ENCODE results near the gene SLC44A3.
A peak's percentile ranks its signal among the peaks of the same experiment; 100 is the strongest.
"Not testable (repeated sequence)": the region's sequence is repeated elsewhere in the genome, so short reads cannot be mapped to it uniquely, and the experiment has no call there.

The SLC44A3 gene

GRCh38 chr1:94832446-94832845 is 12.3 kb downstream of the SLC44A3 start:
- no peak overlapping the region for H2BK5ac ChIP-seq (ENCODE audit: low read depth, low read length, poor library complexity)
- DNase-seq, result no peak
- no peak overlapping the region for H4K91ac ChIP-seq (ENCODE audit: low read depth, low read length)
- no peaks in the 10 kb centered on the region for H3K9me3 ChIP-seq (ENCODE audit: insufficient read depth, low read depth, low read length)
- no peaks in the 10 kb centered on the region for H3K36me3 ChIP-seq (ENCODE audit: control insufficient read depth in 1 of 2, insufficient read depth in 2 of 2, low read length in 2 of 2)
- H3K4me2 ChIP-seq (ENCODE audit: low read length), result no peak overlapping the region
- no peak overlapping the region for H3K4ac ChIP-seq (ENCODE audit: low read depth, low read length)
- H3K9ac ChIP-seq (ENCODE audit: low read length), result no peak overlapping the region
- no peak overlapping the region for H3K18ac ChIP-seq (ENCODE audit: low read length)
- no peak overlapping the region for H4K12ac ChIP-seq (ENCODE audit: low read depth, low read length)
- no peak overlapping the region for H2AK5ac ChIP-seq (ENCODE audit: low read length)
- H3K27ac ChIP-seq (ENCODE audit: low read depth, low read length), result no peak overlapping the region
- no peak overlapping the region for H3K14ac ChIP-seq (ENCODE audit: low read length)
- H2BK12ac ChIP-seq (ENCODE audit: low read length), result no peak overlapping the region
- H3K23ac ChIP-seq (ENCODE audit: low read length), result no peak overlapping the region
- H3K79me1 ChIP-seq (ENCODE audit: low read length), result peaks cover 2% of the 10 kb centered on the region
- H4K8ac ChIP-seq (ENCODE audit: low read depth, low read length), result no peak overlapping the region
- no peak overlapping the region for H2AFZ ChIP-seq (ENCODE audit: insufficient read depth, low read length, poor library complexity)
- no CpG with 5 or more reads among the region's 1 CpG for WGBS (ENCODE audit: extremely low coverage, insufficient coverage, insufficient read length)
- H3K79me2 ChIP-seq (ENCODE audit: control insufficient read depth, insufficient read depth, low read length, poor library complexity), result no peaks in the 10 kb centered on the region
- no peak overlapping the region for H3K4me3 ChIP-seq (ENCODE audit: low read depth, low read length)
- peaks cover 0 to 4% of the 10 kb centered on the region in 2 experiments for H3K4me1 ChIP-seq (ENCODE audit: control insufficient read depth in 1 of 2, insufficient read depth in 2 of 2, low read length in 2 of 2)
- no peak overlapping the region for H2BK120ac ChIP-seq (ENCODE audit: insufficient read depth, low read length, poor library complexity)
- no peaks in the 10 kb centered on the region for H3K27me3 ChIP-seq (ENCODE audit: insufficient read depth, low read length)

GRCh38 chr1:94832931-94833585 is 12.9 kb downstream of the SLC44A3 start:
- Histone ChIP-seq H3K36me3 (ENCODE audit: control insufficient read depth in 1 of 2, insufficient read depth in 2 of 2, low read length in 2 of 2) (no peaks in the 10 kb centered on the region), H4K8ac (ENCODE audit: low read depth, low read length) (no peak overlapping the region), H3K4me2 (ENCODE audit: low read length) (no peak overlapping the region), H2BK5ac (ENCODE audit: low read depth, low read length, poor library complexity) (no peak overlapping the region), H2BK120ac (ENCODE audit: insufficient read depth, low read length, poor library complexity) (no peak overlapping the region), H3K4me3 (ENCODE audit: low read depth, low read length) (no peak overlapping the region), H3K4me1 (ENCODE audit: control insufficient read depth in 1 of 2, insufficient read depth in 2 of 2, low read length in 2 of 2) (peaks cover 0 to 4% of the 10 kb centered on the region in 2 experiments), H2AK5ac (ENCODE audit: low read length) (no peak overlapping the region), H3K27me3 (ENCODE audit: insufficient read depth, low read length) (no peaks in the 10 kb centered on the region), H3K18ac (ENCODE audit: low read length) (no peak overlapping the region), H2AFZ (ENCODE audit: insufficient read depth, low read length, poor library complexity) (peak overlapping the region; percentile 38), H3K14ac (ENCODE audit: low read length) (peak overlapping the region; percentile 51), H3K23ac (ENCODE audit: low read length) (no peak overlapping the region), H3K9ac (ENCODE audit: low read length) (no peak overlapping the region), H4K12ac (ENCODE audit: low read depth, low read length) (peak overlapping the region; percentile 57), H3K79me1 (ENCODE audit: low read length) (peaks cover 2% of the 10 kb centered on the region), H3K27ac (ENCODE audit: low read depth, low read length) (no peak overlapping the region), H3K79me2 (ENCODE audit: control insufficient read depth, insufficient read depth, low read length, poor library complexity) (no peaks in the 10 kb centered on the region), H3K9me3 (ENCODE audit: insufficient read depth, low read depth, low read length) (no peaks in the 10 kb centered on the region), H4K91ac (ENCODE audit: low read depth, low read length) (no peak overlapping the region), H3K4ac (ENCODE audit: low read depth, low read length) (no peak overlapping the region), H2BK12ac (ENCODE audit: low read length) (peak overlapping the region; percentile 17)
- DNase-seq, result no peak
- no CpG with 5 or more reads among the region's 6 CpGs for WGBS (ENCODE audit: extremely low coverage, insufficient coverage, insufficient read length)

- Histone ChIP-seq H3K9ac (ENCODE audit: low read length) (no peak overlapping the region), H2BK5ac (ENCODE audit: low read depth, low read length, poor library complexity) (no peak overlapping the region), H3K9me3 (ENCODE audit: insufficient read depth, low read depth, low read length) (no peaks in the 10 kb centered on the region), H3K36me3 (ENCODE audit: control insufficient read depth in 1 of 2, insufficient read depth in 2 of 2, low read length in 2 of 2) (no peaks in the 10 kb centered on the region), H3K18ac (ENCODE audit: low read length) (no peak overlapping the region), H3K79me1 (ENCODE audit: low read length) (peaks cover 2% of the 10 kb centered on the region), H3K79me2 (ENCODE audit: control insufficient read depth, insufficient read depth, low read length, poor library complexity) (no peaks in the 10 kb centered on the region), H3K23ac (ENCODE audit: low read length) (no peak overlapping the region), H3K4me3 (ENCODE audit: low read depth, low read length) (no peak overlapping the region), H3K4me1 (ENCODE audit: control insufficient read depth in 1 of 2, insufficient read depth in 2 of 2, low read length in 2 of 2) (peaks cover 0 to 4% of the 10 kb centered on the region in 2 experiments), H2AFZ (ENCODE audit: insufficient read depth, low read length, poor library complexity) (no peak overlapping the region), H3K27ac (ENCODE audit: low read depth, low read length) (no peak overlapping the region), H2BK12ac (ENCODE audit: low read length) (no peak overlapping the region), H3K4ac (ENCODE audit: low read depth, low read length) (no peak overlapping the region), H4K8ac (ENCODE audit: low read depth, low read length) (no peak overlapping the region), H3K4me2 (ENCODE audit: low read length) (no peak overlapping the region), H3K27me3 (ENCODE audit: insufficient read depth, low read length) (no peaks in the 10 kb centered on the region), H4K12ac (ENCODE audit: low read depth, low read length) (no peak overlapping the region), H2BK120ac (ENCODE audit: insufficient read depth, low read length, poor library complexity) (no peak overlapping the region), H2AK5ac (ENCODE audit: low read length) (no peak overlapping the region), H4K91ac (ENCODE audit: low read depth, low read length) (no peak overlapping the region), H3K14ac (ENCODE audit: low read length) (no peak overlapping the region)
- WGBS (ENCODE audit: extremely low coverage, insufficient coverage, insufficient read length), result no CpG with 5 or more reads among the region's 2 CpGs
- DNase-seq, result no peak
Observed at GRCh38 chr1:94836891-94837290, 16.7 kb downstream of the SLC44A3 start.

GRCh38 chr1:94840381-94840780 is 20.2 kb downstream of the SLC44A3 start:
- H4K8ac ChIP-seq (ENCODE audit: low read depth, low read length); H3K18ac ChIP-seq (ENCODE audit: low read length); H3K27me3 ChIP-seq (ENCODE audit: insufficient read depth, low read length): not testable (repeated sequence)

More at GRCh38 chr1:94840381-94840780, 20.2 kb downstream of the SLC44A3 start:
- no CpG with 5 or more reads among the region's 9 CpGs for WGBS (ENCODE audit: extremely low coverage, insufficient coverage, insufficient read length)
- not testable (repeated sequence) for H3K4me2 ChIP-seq (ENCODE audit: low read length); H3K27ac ChIP-seq (ENCODE audit: low read depth, low read length); H2BK120ac ChIP-seq (ENCODE audit: insufficient read depth, low read length, poor library complexity); H3K79me1 ChIP-seq (ENCODE audit: low read length); H4K12ac ChIP-seq (ENCODE audit: low read depth, low read length); H3K4me1 ChIP-seq (ENCODE audit: control insufficient read depth in 1 of 2, insufficient read depth in 2 of 2, low read length in 2 of 2); H3K9ac ChIP-seq (ENCODE audit: low read length); DNase-seq; H3K14ac ChIP-seq (ENCODE audit: low read length); H3K4me3 ChIP-seq (ENCODE audit: low read depth, low read length); H3K4ac ChIP-seq (ENCODE audit: low read depth, low read length); H2BK12ac ChIP-seq (ENCODE audit: low read length); H3K36me3 ChIP-seq (ENCODE audit: control insufficient read depth in 1 of 2, insufficient read depth in 2 of 2, low read length in 2 of 2); H2AFZ ChIP-seq (ENCODE audit: insufficient read depth, low read length, poor library complexity); H3K9me3 ChIP-seq (ENCODE audit: insufficient read depth, low read depth, low read length); H3K79me2 ChIP-seq (ENCODE audit: control insufficient read depth, insufficient read depth, low read length, poor library complexity); H2BK5ac ChIP-seq (ENCODE audit: low read depth, low read length, poor library complexity); H3K23ac ChIP-seq (ENCODE audit: low read length); H2AK5ac ChIP-seq (ENCODE audit: low read length); H4K91ac ChIP-seq (ENCODE audit: low read depth, low read length)

Measured in trophoblast cell (in vitro differentiated cells and primary cell).